DLD1 (cell line): Measurements from ENCODE around the gene RPS6KA5.
"Not testable (repeated sequence)": the region's sequence is repeated elsewhere in the genome, so short reads cannot be mapped to it uniquely, and the experiment has no call there.

Experiments
- in situ Hi-C: cut with HindIII; loops from 2 replicates; pipeline ENCODE4 v1.10.0; 2017; ENCODE audit warnings: low sequenced_read_pairs

RPS6KA5 gene

DNA sequence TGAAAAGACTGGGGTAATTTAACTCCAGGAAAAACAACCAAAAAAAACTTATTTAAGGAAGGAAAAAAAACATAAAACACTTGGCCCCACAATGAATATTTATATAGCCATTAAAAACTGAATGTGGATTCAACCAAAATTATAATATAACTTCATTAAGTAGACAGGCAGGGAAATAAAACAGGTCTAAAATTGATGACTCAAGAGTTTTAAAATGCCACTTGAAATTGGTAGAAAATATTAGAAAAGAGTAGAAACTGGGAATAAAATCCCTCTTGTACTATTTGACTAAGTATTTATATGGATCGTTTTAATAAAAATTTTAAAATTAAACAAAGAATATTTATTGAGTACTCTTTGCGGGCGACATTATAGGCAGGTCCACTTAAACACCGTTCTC lies 28.8 kb downstream of the RPS6KA5 start:
- in situ Hi-C loops, result no loop called here

DNA sequence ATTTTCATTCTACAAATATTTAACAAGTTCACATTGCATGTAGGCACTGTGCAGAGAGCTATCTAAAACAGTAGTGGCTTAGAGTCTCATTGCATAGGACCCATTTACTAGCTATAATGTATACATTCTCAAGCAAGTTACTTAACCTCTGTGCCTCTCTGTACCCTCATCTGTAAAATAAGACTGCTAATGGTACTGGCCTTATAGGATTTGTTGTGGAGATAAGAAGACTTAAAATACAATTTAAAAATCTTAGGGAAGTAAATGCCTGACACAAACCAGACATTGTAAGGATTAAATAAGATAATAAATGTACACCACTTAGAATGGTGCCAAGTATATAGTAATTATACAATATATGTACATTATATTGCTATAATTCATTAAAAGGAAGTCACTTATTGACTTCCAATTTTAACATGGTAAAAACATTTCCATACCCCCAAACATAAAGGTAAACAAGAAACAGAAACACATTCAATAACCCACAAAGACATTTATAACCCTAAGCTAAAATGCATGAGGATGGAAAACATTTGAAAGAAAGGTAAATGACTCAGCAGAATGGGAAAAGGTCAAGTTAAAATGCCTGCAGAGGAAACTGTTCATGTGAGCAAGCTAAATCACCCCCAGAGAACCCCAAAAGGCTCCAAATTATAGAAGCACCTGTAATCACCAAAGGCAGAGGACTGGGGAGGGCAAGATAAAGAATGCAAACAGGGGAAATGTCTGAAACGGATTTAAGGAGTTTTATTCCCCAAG lies 30.8 kb downstream of the RPS6KA5 start:
- in situ Hi-C loops, result no loop called here

DNA sequence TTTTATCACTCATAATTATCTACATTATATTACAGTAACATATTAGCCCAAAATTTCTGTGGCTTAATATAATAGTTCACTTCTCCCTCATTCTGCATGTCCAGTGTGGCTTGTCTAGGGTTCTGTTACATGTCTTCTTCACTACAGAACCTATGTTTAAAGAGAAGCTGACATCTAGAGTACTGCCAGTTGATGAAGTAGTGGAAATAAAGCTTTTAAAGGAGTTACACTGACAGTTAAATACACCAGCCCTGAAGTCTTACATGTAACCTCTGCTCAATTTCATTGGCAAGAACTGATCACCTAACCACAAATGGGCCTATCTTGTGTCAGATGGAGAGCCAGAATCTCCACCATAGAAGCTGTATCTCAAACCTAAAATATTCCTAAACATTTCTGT lies 32.9 kb downstream of the RPS6KA5 start:
- in situ Hi-C loops, result no loop called here

DNA sequence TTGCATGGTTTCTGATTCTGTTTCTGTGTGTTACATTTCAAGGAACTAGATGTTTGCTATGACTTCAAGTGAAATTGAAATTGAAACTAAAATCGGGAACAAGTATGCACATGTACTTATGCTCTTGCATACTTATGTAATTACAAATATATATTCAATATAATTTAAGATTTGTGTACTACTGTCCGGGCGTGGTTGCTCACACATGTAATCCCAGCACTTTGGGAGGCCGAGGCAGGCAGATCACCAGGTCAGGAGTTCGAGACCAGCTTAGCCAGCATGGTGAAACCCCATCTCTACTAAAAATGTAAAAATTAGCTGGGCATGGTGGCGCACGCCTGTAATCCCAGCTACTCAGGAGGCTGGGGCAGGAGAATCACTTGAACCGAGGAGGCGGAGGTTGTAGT lies 37.8 kb downstream of the RPS6KA5 start:
- in situ Hi-C loops, result not testable (repeated sequence)

DNA sequence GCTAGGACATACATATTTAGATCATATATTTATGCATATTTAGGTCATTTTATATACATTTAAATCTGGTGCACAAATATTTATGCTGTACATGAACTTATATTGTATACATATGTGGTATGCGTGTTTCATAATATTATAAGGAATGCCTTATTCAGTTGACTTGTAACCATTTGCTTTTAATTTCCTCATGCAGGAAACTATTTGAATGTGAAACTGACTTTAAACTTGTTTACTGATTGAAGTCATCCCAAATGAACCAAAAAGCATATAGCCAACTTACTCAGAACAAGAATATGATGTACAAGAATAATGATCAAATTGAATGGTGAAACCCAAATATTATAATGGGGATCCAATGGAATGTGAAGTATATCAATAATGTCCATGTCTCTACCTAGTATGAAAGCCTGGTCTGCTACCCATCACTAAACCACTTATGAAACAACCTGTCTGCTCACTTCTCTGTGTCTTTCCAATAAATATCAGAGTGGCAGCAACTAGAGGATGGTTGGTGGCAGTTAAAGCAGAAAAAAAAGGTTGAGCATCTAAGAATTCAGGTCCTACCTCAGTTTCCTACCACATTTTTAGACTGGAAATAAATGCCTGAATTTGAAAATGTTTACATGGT lies 38.3 kb downstream of the RPS6KA5 start:
- in situ Hi-C loops, result no loop called here

DNA sequence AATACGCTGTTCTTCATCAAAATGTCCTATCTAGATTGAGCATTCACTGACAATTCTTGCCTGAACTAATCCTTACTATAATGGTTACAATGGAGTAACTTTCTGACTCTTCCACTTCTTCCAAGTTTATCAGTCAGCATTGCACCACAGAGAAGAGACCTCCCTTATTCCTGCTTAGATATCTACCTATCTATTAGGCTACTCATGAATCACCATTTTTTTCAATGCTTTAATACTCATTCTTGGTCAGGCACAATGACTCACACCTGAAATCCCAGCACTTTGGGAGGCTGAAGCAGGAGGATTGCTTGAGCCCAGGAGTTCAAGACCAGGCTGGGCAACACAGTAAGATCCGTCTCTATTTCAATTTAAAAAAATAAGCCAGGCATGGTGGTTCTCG lies 39.3 kb downstream of the RPS6KA5 start:
- in situ Hi-C loops, result no loop called here

DNA sequence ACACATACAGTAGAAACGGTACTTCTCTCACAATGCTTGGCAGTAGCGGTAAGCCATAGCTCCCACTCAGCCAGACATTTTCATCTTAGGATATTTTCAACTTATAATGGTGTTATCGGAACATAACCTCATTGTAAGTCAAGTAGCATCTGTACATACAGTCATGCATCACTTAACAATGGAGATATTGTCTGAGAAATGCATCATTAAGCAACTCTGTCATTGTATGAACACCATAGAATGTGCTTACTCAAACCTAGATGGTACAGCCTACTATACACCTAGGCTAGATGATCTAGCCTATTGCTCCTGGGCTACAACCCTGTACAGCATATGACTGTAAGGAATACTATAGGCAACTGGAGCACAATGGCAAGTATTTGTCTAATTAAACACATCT lies 40.8 kb downstream of the RPS6KA5 start:
- in situ Hi-C loops, result no loop called here

DNA sequence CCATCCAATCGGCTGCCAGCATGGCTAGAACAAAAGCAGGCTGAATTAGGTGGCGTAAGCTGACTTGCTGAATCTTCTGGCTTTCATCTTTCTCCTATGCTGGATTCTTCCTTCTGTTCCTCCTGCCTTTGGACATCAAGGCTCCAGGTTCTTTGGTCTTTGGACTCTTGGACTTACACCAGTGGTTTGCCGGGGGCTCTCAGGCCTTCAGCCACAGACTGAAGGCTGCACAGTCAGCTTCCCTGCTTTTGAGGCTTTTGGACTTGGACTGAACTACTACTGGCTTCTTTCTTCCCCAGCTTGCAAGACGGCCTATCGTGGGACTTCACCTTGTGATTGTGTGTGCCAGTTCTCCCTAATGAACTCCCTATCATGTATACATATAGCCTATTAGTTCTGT lies 42.0 kb downstream of the RPS6KA5 start:
- in situ Hi-C loops, result no loop called here

DNA sequence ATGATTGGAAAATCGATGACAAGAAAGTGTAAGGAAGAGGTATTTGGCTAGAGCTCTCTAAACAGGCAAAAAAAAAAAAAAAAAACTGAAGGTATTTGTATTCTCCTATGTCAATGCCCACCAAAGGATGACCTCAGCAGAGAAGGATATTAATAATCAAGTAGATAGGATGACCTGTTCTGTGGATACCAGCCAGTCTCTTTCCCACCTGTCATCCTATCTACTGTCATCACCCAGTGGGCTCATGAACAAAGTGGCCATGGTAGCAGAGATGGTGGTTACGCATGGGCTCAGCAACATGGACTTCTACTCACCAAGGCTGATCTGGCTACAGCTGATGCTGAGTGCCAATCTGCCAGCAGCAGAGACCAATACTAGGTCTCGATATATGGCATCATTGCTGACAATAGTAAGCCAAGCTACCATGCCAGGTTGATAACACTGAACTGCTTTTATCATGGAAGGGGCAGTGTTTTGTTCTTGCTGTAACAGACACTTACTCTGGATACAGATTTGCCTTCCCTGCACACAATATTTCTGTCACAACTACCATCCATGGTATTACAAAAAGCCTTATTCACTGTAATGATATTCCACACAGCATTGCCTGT lies 43.5 kb downstream of the RPS6KA5 start:
- in situ Hi-C loops, result no loop called here

DNA sequence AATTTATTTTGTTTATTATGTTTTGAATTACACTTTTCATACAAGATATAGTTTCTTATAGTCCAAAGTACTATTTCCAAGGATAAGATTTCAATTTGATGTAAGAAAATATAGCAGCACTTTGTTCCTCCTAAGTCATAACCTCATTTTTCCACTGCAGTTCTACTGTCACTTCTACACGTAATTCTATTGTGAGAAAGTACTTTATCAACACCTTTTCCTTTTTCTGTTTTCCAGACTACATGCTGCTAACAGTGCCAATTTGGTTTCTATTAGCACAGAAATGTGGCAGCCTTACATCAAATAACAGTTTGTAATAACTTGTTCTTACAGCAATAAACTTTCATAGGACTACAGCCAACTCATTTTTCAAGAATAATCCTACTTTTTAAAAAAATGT lies 45.0 kb downstream of the RPS6KA5 start:
- in situ Hi-C loops, result no loop called here

DNA sequence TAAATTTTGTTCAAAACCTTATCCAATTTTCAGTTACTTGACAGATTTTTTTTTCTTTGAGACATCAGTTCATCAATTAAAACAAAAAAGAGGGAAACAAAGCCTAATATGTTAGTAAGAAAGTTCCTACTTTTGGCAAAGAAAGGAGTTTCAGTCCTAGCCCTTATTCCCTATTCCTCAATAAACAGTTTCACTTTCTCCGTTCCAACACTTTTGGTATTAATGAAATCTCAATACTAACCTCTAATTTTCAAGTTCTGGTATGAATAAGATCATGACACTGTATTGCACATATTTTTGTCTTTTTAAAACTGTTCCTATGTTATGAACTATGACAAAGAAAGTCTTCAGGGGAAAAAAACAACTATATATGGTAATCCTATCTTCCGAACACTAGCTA lies 48.4 kb downstream of the RPS6KA5 start:
- in situ Hi-C loops, result no loop called here

DNA sequence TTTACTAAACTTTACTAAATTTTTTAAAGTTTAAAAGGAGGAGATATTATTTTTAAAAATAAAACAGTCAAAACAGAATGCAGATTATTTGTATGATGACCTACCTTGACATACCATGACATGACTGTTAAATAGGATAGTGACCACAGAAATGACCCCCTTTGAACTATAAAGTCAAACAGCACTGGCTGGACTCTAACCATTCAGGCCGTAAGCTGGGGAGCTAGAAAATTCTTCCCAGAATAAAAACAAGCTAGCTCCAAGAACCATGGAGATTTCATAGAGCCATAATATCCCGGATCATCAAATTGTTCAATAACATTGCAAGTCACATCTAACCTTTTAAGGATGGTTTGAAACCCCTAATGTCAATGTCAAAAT lies 50.3 kb downstream of the RPS6KA5 start:
- in situ Hi-C loops, result no loop called here

DNA sequence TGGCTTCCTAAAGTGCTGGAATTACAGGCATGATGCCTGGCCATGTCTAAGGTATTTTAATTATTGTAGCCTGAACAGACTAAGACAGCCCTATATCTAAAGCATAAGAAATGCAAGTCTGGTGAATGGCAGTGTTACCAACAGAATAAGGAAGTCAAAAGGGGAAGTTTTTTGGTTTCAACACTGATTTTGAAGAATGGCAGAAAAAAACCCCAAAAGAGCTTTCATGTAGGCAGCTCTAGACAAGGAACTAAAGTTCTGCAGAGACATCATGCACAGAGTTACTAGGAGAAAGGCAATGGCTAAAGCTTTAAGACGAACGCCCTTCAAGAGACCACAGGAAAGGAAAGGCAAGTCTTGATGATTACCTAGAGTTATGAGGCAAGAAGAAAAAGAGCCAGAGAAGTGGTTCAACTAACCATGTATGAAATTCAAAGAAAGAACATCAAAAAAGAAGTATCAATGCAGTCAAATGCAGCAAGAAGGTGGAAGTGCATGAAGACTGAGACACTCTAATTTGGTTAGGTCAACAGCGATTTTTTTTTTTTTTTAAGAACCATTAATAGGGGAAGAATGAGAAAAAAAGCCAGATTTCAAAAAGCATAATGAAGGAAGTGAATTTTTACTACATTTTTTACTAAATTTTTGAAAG lies 50.8 kb downstream of the RPS6KA5 start:
- in situ Hi-C loops, result no loop called here

DNA sequence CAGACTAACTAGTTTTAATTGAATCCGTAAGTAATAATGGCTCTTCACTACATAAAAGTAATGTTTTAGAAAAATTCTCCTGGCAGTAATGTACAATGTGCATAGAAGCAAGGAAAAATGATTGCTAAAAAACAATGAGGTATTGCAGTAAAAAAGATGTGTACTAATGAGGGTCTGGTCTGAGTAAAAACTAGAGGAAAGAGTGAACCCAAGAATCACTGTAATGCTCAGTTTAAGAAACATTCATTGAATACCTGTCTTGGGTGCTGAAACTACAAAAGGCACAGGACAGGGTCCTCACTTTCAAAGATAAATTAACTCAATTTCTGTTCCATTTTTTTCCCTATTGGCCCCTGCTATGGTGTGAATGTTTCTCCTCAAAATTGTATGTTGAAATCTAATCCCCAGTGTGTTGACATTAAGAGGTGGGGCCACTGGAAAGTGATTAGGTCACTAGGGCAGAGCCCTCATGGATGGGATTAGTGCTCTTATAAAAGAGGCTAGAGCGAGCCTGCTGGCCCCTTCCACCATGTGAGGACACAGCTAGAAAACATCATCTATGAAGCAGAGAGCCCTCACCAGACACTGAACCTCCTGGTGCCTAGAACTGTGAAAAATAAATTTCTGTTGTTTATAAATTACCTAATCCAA lies 51.6 kb downstream of the RPS6KA5 start:
- in situ Hi-C loops, result no loop called here

DNA sequence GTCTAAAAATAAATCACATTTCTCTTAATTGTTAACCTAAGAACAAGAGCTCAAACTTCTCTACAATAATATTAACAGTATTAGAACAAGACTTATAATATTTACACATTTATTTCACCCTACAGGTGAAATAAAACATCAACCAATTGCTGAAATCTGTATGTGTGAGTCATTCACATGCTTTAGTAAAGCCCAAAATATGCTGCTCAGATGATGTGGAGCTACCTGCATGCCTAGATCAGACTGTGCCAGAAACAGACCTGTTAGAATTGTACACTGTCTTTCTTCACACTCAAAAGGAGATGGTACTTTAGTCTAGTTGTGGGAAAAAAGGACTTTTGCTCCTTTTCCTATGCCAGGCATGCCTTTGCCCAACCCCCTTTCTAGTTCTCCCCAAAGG lies 54.7 kb downstream of the RPS6KA5 start:
- in situ Hi-C loops, result no loop called here

DNA sequence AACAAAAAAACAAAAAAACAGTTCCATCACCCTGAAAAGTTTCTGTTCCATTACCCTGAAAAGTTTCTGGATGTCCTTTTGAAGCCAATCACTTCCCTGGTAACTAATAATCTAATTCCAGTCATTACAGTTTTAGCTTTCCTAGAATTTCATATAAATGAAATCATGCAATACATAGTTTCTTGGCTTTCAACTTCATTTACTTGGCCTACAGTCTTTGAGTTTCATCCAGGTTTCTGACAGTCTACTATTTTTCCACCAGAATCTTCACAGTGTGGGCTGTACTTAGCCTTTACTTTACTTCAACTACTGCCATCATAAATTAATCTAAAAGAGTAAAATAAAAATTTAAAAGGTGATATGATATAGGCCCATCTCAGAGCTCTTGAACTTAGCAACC lies 55.5 kb downstream of the RPS6KA5 start:
- in situ Hi-C loops, result no loop called here

DNA sequence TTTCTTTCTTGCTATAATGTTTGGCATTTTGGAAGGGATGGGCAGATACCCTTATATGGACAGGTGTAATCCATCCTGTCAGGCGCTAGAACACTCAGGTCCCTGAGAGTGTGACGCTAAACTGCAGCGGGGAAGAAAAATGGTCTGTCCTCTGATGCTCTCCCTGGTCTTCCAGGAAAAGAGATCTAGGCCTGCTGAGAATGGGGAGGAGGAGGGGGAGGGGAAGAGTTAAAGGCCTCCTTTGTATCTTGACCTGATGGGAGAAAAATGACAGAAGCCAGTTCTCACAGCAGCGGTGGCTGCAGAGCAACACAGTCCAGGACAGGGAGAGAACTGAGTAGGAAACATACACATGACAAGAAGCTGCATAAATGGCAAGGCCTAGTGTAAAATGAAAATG lies 61.1 kb downstream of the RPS6KA5 start:
- in situ Hi-C loops, result no loop called here

DNA sequence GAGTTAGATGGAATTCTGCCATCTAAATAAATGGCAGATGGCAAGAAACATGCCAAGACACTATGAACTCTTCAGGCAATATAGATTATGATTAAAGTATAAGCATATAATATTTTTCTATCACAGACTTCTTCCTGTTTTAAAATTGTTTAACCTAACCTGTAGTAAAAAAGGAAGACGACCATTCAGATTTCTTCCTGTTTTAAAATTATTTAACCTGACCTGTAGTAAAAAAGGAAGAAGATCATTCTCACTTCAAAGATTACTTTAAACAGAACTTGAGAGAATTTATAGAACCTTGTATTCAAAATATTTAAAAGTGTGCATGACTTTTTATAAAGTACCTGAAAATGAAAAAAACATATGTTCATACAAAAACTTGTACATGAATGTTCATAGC lies 63.5 kb downstream of the RPS6KA5 start:
- in situ Hi-C loops, result no loop called here

DNA sequence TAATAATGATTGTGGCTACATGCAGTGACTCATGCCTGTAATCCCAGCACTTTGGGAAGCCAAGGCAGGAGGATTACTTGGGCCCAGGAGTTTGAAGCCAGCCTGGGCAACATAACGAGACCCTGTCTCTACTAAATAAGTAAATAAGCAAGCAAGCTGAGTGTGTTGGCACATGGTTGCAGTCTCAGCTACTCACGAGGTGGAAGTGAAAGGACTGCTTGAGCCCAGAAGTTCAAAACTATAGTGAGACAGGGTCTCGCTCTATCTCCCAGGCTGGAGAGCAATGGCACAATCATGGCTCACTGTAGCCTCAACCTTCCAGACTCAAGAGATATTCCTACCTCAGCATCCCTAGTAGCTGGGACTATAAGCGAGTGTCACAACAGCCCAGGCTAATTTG lies 64.7 kb downstream of the RPS6KA5 start:
- in situ Hi-C loops, result no loop called here

DNA sequence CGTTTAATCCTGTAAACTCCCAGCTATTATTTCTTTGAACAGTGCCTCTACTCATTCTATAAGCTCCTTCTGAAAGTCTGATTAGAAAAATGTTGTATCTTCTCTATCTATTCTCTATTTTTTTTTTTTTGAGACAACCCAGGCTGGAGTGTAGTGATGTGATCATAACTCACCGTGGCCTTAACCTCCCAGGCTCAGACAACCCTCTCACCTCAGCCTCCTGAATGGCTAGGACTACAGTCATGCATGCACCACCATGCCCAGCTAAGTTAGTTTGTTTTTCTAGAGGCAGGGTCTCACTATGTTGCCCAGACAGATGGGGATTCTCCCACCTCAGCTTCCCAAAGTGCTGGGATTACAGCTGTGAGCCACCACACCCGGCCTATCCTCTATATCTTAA lies 66.6 kb downstream of the RPS6KA5 start:
- in situ Hi-C loops, result no loop called here

DNA sequence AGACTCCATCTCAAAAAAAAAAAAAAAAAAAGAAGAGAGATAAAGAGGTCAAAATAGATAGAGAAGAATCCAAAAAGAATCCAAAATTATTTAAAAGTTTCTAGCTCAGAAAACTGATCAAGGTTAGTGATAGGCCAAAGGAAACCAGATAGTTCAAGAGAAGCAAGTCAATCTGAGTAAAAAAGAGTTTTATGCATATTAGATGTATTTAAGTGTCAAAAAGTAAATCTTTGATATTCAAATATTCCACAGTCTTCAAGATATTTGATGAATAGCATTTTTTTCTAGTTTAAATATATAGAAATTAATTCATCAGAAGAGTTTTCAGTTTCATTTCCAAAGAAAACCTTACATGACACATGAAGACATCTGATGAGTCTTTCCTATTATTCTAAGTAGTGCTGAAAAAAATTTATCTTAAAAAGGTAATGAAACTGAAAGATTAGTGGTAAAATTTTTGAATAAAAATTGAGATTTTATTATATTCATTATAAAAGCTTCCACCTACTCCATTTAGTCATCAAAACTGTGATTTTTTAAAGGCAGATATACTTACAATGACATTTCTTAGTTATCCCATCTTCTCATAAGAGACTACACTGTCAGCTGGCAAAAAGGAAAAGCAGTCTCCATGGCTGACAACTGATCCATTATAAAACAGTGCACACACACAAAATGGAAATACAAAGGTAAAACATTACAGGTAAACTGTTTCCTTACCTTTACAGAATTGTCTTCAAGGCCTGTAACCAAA lies 68.6 kb downstream of the RPS6KA5 start:
- in situ Hi-C loops, result no loop called here
